ENCODE data around the gene FHAD1.

FHAD1 gene

DNA sequence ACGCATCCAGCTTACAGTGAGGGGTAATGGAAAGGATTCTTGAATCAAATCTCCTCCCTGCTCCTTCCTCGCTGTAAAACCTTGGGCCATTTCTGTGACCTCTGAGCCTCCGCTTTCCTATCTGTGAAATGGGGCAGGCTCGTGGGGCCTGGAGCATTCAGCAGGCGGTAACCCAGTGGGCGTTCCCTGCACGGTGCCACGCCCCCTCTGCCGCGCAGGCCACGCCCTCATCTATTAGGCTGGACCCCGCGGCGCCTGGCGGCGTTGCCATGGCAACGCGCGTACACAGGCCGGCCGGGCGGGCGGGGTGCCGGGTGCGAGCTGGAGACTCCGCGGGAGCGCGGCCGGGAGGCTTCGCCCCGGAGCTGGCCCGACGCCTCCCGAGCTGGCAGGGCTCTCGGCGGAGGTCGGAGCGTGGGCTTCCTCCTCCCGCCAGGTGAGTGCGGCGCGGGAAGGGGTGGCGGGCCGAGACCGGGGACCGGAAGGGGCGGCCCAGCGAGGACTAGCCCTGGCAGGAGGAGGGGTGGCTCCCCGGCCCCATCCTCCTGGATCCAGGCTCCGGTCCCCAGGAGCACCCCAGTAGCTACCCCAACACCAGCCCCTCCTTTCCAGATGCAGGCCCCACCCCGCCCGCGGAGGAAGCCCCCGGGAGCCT is at the start of gene FHAD1:
TSS of gene FHAD1 (plus strand) at position 264 of the 655 bp plus-strand sequence. CDS start 4,562 bp downstream, outside the sequence.
- peak; percentile 6 for DNase-seq (ENCODE audit: low read depth)

DNA sequence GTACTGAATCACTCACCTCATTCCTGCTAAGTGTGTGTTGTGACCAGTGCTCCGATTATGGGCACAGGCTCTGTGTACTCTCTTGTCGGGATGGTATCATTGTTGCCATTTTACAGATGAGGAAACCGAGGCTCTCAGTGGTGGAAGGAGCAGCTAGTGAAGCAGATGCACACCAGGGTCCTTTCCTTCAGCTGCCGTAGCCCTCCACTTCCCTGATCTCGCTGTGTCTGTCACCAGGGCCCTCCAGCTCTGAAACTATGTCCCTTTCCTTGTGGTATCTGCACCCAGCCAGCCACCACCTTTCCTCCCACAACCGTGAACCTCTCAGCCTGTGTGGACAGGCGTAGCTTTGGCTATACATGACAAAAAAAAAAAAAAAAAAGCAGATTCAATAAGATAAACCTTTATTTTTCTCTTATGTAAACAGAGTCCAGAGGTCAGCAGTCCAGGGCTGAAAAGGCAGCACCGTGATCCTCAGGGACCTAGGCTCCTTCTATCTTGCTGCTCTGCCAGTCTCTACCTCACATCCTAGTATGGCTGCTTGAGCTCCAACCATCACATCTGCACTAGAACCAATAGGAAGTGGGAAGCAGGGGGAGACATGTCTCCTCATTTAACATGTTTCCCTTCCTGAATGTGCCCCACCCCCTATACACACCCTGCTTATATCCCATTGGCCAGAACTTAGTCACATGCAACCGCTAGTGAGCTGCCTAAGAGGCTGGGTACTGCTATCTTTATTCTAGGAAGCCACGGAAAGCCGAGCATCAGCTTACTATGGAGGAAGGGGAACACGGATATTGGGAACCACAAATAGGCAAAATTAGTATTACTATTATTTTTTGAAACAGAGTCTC is 49.2 kb upstream of the FHAD1 start:
- no peak for DNase-seq (ENCODE audit: low read depth)

DNA sequence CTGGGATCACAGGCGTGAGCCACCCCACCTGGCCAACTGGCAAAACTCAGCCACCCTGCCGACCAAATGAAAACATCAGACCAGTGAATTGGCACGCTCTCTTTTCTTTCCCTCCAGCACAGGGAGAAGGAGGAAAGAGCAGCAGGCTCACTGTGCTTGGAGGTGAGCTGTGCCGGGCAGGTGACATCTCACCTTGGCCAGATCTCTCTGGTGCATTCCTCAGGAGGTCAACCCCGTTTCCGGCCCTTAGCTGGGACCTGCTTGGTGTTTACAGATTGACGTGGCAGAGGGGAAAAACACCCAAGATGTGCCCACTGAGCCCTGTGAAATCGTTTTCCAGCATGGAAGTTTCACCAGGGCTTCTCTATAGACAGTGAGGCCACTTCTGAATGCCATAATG is 48.3 kb upstream of the FHAD1 start:
- DNase-seq (ENCODE audit: low read depth), result no peak

DNA sequence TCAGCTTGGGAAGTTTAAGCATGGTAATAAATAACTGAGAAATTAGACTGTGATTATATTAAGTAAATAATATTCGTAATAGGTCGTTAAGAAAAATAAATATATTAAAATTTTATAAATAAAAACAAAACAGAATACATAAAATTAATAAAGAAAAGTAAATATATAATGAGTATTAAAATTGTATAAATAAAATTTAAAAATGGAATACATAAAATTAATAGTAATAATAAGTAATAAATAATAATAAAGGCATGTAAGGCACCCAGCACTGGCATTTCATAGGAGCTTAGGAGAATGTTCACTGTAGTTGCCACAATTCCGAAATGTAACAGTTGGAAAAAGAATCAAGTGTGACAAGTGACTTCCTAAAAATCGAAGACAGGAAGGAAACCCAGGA is 45.8 kb upstream of the FHAD1 start:
- DNase-seq (ENCODE audit: low read depth), result no peak

DNA sequence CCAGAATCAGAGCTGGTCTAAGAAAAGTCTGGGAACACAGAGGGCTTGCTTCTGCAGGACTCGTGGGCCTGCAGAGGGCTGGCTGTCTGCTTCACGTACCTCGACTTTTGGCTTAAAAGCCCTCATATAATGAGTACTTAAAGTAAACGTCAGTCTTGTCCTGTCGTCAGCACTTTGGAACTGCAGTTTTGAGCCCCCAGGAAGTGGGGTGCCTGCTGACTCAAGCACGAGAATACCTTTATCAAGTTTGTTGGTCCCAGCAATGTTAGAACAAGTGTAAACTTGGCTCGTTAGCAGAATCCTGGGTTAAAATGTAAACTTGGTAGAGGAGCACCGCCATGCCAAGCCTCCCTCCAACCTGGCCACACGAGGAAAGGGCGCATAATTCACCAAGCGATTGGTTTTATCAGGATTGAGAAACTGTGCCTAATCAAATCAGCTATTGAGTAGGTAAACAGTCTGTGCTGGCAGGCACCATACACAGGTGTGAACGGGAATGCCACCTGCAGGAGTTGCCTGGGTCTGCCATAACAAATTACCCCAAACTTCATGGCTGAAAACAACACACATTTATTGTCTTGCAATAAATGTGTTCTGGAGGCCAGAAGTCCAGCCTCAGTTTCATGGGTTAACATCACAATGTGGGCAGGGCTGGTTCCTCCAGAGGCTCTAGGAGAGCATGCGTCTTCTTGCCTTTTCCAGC is 45.0 kb upstream of the FHAD1 start:
- DNase-seq (ENCODE audit: low read depth), result no peak

DNA sequence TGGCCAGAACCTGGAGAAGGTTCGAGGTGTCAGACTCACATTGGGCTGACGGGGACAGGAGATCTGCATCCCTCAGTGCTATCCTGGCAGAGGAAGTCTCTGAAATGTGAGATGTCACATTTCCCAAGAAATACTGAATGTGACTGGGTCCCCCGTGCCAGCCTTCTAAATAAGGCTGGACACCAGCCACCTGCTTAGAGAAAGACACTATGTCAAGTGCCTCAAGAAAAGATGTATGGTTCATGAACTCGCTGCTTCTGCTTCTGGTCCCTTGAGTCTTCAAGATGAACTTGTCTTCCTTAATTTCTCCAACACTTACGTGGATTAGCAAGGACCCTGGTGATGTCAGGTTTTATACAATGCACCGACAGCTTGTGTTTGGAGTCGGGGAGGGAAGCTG is 42.1 kb upstream of the FHAD1 start:
- DNase-seq (ENCODE audit: low read depth), result no peak

DNA sequence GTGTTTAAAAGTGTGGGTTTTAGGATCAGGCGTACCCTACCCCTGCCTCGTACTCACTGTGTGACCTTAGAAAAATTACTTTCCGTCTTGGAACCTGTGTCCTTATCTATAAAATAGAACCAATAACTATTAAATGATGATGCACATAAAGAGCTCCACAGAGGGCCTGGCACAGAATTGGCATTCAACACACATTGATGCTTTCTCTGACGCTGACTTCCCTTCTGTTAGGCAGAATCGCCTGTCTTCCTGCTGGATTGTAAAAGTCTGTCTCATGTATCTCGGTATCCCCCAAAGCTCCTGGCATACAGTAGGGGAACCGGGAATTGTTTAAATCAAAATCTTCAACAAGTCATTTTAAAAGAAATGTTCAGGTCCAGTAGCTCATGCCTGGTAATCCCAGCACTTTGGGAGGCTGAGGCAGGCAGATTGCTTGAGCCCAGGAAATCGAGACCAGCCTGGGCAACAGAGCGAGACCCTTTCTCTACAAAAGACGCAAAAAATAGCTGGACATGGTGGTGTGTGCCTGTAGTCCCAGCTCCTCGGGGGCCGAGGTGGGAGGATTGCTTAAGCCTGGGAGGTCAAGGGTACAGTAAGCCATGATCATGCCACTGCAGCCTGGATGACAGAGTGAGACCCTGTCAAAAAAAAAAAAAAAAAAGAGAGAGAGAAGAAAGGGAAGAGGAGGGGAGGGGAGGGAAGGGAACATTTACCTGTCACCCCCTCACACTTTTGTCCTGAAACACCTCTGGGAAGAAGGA is 41.3 kb upstream of the FHAD1 start:
- no peak for DNase-seq (ENCODE audit: low read depth)

DNA sequence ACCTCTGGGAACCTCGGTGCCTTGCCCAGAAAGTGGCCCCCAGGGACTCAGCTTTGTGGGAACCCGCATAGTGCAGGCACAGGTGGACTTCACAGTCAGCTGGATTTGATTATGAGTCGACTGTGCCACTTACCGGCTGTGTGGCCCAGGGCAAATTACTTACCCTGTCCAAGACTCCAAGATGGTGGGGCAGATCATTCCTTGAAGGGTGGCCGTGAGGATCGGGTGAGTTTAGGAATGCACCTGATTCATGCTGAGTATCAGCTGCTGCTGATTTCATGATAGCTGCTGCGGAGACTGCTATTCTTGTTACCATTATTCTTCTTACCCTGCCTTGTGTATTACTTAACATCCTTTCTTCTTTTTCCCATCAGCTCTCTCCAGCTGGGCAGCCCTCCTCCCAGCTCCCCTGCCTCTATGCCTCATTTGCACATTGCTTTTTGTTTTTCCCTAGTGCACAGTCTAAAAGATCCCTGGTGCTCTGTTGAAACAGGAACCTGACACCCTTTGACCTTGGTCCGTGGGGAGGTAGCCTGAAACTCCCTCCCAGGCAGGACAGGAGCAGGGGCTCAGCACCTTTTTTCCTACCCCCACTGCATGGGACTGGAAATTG is 40.5 kb upstream of the FHAD1 start:
- DNase-seq (ENCODE audit: low read depth), result no peak

DNA sequence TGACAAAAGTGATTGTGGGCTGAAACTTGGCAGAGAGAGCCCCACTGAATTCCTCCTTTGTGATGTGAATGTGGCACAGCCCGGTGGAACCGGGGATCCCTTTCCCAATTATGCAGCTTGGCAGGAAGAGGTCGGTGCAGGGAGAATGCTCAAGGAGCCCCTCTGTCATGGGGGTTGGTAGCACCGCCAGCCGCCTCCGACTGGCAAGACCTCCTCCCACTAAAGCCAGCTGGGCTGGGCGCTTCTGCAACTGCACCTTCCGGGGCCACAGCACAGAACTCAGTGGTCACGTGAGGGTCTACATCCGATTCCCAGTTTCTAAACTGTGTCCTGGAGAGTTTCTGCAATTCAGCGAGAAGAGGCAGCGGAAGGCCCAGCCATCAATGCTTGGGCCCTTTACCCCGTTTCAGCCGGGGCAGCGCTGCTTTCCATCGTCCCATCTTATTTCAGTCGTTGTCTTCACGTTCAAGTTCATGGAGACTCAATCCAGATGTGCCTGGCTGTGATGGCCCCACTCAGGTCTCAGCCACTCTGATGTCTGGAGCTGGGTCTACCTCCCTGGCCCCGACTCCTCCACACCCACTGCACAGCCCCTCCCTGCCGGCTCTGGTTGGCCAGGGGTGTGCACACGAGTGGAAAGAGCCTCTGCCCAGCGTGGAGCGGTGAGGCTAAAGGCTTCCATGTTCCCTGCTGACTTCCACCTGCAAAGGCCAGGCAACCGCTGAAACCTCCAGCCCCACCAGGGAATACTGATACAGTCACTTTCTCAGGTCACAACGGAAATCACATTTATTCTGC is 39.8 kb upstream of the FHAD1 start:
- DNase-seq (ENCODE audit: low read depth), result no peak

DNA sequence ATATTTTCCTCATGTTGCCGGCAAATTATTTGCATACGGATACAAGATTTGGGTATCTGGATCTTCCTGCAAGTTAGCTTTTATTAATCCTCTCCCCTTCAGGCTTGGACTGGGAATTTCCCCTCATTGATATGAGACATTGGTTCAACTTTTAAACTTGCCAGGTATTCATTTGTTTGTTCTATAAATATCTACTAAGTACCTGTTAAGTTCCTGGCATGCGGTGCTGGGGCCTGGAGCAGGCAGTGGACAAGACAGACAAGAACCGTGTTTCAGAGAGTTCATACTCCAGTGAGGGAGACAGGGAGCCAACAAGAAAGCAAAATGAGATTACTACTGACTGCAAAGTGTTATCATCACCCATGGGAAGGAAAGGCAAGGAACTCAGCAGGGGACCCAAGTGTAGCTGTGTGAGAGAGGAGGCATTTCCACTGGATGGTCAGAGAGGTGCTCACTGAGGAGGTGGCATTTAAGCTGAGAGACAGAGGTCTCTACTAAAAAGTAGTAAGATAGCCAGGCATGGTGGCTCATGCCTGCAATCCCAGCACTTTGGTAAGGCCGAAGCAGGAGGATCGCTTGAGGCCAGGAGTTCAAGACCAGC is 39.1 kb upstream of the FHAD1 start:
- DNase-seq (ENCODE audit: low read depth), result no peak

DNA sequence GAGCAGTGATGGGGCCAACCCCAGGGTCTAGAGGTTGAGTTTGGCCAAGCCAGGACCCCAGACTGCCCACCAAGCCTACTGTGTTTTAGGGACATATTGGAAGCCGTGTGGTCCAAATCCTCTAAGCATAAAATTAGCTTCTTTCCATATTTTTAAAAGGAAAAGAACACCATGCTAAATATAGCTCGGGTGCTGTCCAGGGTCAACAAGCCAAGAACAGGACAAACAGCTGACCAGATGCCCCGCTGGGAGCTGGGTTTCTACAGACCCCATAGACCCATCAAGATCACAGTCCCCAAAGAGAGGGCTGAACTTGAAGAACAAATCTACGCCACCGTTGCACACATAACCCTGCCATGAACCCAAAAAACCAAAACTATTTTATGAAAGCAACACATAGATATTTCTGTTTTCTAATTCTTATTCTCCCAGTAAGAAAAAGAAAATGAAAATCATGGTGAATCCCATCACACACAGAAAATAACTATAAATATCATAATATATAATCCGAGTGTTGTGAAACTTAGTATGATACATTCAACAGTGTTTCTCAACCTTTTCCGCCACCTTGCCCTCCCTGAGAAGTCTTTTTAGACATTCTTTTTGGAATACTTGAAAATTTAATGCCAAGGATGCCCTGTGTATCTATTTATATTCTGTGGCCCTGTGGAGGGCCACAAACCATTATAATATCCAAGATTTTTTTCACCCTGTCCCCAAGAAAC is 36.2 kb upstream of the FHAD1 start:
- DNase-seq (ENCODE audit: low read depth), result no peak

DNA sequence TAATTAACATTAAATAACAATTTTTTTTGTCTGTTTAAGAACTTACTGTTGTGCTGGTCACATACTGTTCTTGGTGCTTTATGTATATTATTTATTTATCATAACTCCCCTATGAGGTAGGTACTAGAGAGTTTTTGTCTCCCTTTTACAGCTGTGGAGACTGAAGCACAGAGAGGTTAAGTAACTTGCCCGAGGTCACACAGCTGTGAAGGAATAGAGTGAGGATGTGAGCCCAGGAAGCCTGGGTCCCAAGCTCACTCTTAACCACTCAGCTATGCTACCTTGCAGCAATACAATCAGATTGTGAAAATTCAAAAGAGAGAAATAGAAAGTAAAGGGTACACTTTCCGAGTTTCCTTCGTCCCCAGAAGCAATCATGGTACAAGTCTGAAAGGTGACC is 35.6 kb upstream of the FHAD1 start:
- DNase-seq (ENCODE audit: low read depth), result no peak

DNA sequence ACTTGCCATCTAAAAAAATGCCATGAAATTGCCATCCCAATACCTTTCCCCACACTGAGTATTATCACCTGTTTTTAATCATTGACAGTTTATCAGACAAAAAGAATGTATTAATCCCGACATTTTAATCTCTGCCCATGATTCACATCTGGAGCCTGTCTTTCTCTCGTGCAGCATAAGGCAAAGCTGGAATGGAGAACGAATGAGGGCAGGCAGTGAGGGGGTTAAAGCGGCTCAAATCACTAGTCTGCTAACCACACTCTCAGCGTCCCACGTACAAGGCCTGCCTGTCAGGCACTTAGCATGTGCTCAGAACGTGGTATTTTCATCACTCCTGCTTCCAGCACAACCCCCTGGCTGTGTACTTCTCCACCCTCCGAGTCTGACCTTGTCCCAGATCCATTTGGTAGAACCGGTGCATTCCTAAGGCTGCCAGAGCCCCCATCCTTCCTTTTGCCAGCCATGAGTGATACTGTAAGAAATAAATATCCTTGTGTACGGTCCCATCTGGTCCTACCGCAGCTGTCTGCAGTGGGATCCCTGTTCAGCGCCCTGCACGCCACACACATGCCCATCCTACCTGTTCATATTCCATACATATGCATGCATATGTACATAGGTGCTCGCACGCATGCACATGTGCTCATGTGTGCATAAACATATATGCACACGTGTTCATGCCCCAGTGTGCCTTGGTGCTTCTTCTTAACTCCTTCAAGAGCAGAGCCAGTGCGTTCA is 34.6 kb upstream of the FHAD1 start:
- DNase-seq (ENCODE audit: low read depth), result no peak

DNA sequence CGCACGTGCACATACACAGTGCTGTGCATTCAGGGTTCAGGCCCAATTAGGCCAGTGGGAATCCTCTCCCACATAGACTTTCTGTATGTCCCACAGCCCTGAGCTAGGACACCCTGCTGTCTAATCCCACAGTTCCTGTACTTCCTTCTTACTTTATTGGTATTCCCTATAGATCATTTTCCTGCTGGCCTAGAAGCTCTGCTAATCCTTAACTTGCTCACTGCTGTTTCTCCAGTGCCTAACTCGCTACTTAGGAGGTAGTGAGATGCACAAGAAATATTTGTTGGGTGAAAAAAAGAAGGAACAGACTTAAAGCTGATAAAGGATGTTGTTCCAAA is 34.1 kb upstream of the FHAD1 start:
- no peak for DNase-seq (ENCODE audit: low read depth)

DNA sequence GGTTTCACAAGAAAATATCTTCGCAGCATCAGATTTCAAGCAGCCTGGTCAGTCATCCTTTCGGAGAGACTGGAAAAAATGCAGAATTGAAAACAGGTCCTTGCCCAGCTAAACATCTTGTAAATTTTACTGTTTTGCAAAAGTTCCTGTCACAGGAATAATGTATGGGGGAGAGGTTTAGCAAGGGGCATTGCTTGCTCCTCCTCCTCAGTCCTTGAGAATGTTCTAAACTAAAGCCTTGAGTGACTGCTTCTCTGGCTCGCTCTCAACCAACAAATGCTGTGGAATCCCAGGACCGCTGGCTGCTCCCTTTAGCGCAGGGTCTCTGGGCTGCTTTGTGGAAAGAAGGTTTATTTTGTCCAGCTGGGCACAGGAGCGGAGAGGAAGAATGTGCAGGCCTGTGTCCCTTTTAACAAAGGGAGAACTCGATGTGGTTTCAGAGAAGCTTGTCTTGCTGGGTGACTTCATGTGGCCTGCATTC is 33.6 kb upstream of the FHAD1 start:
- no peak for DNase-seq (ENCODE audit: low read depth)

DNA sequence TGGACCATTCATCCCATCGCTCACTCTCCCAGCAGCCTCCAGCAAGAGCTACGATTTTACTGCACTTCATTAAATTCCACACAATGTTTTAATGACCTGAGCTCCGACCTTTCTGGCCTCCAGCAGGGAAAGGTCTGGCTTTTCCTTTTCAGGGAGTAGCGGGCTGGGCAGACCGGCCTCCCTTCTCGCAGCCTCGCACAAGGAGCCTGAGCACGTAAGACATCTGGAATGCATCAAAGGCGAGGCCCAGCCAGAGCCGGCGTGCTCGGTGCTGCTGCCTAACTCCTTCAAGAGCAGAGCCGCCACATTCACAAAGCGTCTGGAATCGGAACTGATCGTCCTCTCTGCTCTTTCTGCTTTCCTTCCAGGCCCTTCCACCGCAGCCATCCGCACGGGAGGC is 32.5 kb upstream of the FHAD1 start:
- DNase-seq (ENCODE audit: low read depth), result peak; percentile 14

DNA sequence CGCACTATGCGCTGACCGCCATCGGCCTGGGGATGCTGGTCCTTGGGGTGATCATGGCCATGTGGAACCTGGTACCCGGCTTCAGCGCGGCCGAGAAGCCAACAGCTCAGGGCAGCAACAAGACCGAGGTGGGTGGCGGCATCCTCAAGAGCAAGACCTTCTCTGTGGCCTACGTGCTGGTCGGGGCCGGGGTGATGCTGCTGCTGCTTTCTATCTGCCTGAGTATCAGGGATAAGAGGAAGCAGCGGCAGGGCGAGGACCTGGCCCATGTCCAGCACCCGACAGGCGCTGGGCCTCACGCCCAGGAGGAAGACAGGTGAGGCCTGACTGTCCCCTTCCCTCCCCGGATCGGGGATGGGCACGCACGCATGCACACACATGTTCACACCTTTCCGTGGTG is 31.9 kb upstream of the FHAD1 start:
- DNase-seq (ENCODE audit: low read depth), result no peak

DNA sequence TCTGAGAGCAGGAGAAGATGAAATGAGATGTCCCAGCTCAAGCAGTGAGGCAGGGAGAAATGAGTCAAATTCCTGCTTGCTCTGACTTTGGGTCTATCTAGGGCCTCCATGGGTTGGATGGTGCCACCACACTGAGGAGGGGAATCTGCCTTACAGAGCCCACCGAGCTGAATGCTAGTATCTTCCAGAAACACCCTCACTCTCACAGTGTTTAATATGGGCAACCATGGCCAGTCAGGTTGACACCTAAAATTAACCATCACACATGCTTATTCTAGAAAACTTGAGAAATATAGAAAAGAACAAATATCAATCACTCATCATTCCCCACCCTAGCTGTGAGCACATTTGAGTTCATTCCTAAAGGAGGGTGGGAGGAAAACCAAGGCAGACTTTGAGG is 29.4 kb upstream of the FHAD1 start:
- no peak for DNase-seq (ENCODE audit: low read depth)

Measured in non-pigmented ciliary epithelial cell (primary cell).